ENCODE results near the gene CERS5. TPM values are rescaled to one million over a fixed set of nuclear protein-coding genes. Genes with fewer than 3 reads are reported as not detected.
A peak's percentile ranks its signal among the peaks of the same experiment; 100 is the strongest.

CERS5 gene
- total and polyA plus RNA-seq, 12 donors, result 19.4 to 110 (median 37.0) TPM

DNA sequence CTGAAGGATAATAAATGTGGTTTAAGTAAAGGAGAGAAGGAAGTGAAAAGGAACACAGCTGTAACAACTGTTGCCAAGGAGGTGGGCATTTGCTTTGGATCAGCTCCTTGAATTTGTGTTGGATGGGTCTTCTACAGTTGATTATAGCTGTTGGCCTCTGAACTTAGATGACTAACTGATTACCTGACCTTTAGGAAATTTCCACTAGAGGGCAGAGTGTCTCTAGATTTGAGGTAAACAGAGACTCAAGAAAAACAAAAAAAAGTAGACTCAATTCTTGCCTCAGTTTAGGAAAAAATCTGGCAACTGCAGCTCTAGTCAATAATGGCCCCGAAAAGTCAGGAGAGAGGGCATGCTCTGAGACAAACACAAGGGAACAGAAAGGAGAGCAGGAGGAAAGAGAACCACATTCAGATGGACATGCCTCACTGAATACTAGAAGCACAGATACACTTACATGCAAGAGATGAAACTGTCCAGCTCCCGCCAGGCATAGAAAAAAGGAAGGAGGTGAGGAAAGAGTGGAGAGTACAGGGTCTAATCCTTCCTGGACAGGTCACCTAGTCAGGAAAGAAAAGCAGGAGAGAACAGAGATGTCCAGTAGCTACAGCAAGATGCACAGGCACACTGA is 34.5 kb downstream of the CERS5 start:
- no peak for DNase-seq
- peaks cover 16 to 29% of the 10 kb centered on the region in 2 donors for H3K4me1 ChIP-seq (replicated peaks in 1 of 2)
- H3K4me3 ChIP-seq, result no peak overlapping the region
- H3K9me3 ChIP-seq (replicated peaks in 1 of 3), result no peaks in the 10 kb centered on the region
- intact Hi-C loops (cut with DNase I), result loop anchor here in 1 of 2 donors (5.0 kb wide), 1 partner anchor 40 kb away; no protein-coding TSS in a partner anchor
- H3K27ac ChIP-seq, result peak overlapping the region in 3 of 5 donors; percentile 22 to 64 (median 38)
- TF ChIP-seq POLR2A (IDR thresholded peaks at IDR 0.05), result no peak
- TF ChIP-seq, protein P1, sequence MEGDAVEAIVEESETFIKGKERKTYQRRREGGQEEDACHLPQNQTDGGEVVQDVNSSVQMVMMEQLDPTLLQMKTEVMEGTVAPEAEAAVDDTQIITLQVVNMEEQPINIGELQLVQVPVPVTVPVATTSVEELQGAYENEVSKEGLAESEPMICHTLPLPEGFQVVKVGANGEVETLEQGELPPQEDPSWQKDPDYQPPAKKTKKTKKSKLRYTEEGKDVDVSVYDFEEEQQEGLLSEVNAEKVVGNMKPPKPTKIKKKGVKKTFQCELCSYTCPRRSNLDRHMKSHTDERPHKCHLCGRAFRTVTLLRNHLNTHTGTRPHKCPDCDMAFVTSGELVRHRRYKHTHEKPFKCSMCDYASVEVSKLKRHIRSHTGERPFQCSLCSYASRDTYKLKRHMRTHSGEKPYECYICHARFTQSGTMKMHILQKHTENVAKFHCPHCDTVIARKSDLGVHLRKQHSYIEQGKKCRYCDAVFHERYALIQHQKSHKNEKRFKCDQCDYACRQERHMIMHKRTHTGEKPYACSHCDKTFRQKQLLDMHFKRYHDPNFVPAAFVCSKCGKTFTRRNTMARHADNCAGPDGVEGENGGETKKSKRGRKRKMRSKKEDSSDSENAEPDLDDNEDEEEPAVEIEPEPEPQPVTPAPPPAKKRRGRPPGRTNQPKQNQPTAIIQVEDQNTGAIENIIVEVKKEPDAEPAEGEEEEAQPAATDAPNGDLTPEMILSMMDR (IDR thresholded peaks at IDR 0.05), result peak in 4 of 6 experiments; percentile 45 to 71 (median 58)
- peaks cover 0 to 35% of the 10 kb centered on the region in 2 donors for H3K36me3 ChIP-seq (replicated peaks in 1 of 2)
- no peaks in the 10 kb centered on the region for H3K27me3 ChIP-seq
- WGBS, 4 donors, result 38 to 70% (median 55%) methylated on average over 2 of the region's 2 CpGs

DNA sequence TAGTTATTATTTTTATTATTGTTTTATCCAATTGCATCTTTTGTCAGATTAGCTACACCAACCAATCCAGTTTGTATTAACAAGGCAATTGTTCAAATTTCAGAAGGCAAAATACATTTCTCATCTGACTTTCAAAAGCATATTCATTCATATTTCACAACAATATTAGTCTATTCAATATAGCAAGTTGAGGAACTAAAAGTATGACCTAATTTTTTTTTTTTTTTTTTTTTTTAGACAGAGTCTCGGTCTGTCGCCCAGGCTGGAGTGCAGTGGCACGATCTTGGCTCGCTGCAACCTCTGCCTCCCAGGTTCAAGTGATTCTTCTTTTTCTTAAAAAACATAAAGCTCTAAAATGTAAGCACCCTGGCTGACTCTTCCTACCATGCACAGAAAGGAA is 37.9 kb downstream of the CERS5 start:
- H3K27me3 ChIP-seq, result no peaks in the 10 kb centered on the region
- TF ChIP-seq POLR2A (IDR thresholded peaks at IDR 0.05), result no peak
- TF ChIP-seq, protein P1 (IDR thresholded peaks at IDR 0.05), result no peak
- H3K27ac ChIP-seq, result peak overlapping the region in 1 of 5 donors; percentile 27
- H3K36me3 ChIP-seq (replicated peaks in 1 of 2), result peaks cover 0 to 30% of the 10 kb centered on the region in 2 donors
- intact Hi-C loops (cut with DNase I), result loop anchor here in 1 of 2 donors (5.0 kb wide), 1 partner anchor 48 kb away; no protein-coding TSS in a partner anchor
- DNase-seq, result no peak
- H3K4me1 ChIP-seq (replicated peaks in 1 of 2), result peaks cover 12 to 25% of the 10 kb centered on the region in 2 donors
- WGBS, 4 donors, result 24 to 45% (median 38%) methylated on average over 4 of the region's 4 CpGs
- no peak overlapping the region for H3K4me3 ChIP-seq
- no peaks in the 10 kb centered on the region for H3K9me3 ChIP-seq (replicated peaks in 1 of 3)

DNA sequence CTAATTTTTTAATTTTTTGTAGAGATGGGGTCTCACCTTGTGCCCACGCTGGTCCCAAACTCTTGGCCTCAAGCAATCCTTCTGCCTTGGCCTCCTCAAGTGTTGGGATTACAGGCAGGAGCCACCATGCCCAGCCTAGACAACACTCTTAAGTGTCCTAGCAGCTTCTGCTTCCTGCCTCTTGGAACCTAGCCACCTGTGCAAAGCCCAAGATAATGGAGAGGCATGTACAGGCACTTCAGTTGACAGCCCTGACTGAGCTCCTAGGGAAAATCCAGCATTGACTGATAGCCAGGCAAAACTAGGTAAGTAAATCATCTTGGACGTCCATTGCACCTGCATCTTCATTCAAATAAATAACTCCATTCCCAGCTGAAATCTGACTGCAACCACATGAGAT is 39.6 kb downstream of the CERS5 start:
- Histone ChIP-seq H3K4me3 (no peak overlapping the region), H3K27me3 (no peaks in the 10 kb centered on the region), H3K36me3 (replicated peaks in 1 of 2) (peaks cover 0 to 30% of the 10 kb centered on the region in 2 donors), H3K9me3 (replicated peaks in 1 of 3) (no peaks in the 10 kb centered on the region), H3K4me1 (replicated peaks in 1 of 2) (peaks cover 10 to 17% of the 10 kb centered on the region in 2 donors), H3K27ac (no peak overlapping the region)
- peak in 1 of 7 donors; percentile 14 for DNase-seq
- intact Hi-C loops (cut with DNase I), result loop anchor here in 1 of 2 donors (5.0 kb wide), 1 partner anchor 50 kb away; no protein-coding TSS in a partner anchor
- 78 to 83% (median 83%) methylated on average over 2 of the region's 2 CpGs for WGBS, 4 donors
- no peak for TF ChIP-seq POLR2A (IDR thresholded peaks at IDR 0.05)
- TF ChIP-seq, protein P1 (IDR thresholded peaks at IDR 0.05), result no peak

DNA sequence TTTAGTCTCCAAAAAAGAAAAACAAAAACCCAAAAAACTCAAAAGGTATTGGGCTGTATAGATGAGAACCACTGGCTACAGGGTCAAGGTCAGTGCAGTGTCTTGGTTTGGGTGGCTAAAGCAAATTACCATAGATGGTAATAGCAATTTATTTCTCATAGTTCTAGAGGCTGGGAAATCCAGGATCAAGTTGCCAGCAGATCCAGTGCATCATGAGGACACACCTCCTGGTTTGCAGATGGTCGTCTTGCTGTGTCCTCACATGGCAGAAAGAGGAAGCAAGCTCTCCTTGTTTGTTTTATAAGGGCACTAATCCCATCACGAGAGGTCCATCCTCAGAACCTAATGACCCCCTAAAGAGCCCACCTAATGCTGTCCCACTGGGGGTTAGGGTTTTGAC is 44.0 kb downstream of the CERS5 start:
- Histone ChIP-seq H3K36me3 (replicated peaks in 1 of 2) (peaks cover 0 to 31% of the 10 kb centered on the region in 2 donors), H3K4me3 (no peak overlapping the region), H3K4me1 (replicated peaks in 1 of 2) (peaks cover 5 to 6% of the 10 kb centered on the region in 2 donors), H3K27me3 (no peaks in the 10 kb centered on the region), H3K9me3 (replicated peaks in 1 of 3) (no peaks in the 10 kb centered on the region), H3K27ac (no peak overlapping the region)
- no peak for TF ChIP-seq POLR2A (IDR thresholded peaks at IDR 0.05)
- TF ChIP-seq, protein P1 (IDR thresholded peaks at IDR 0.05), result no peak
- intact Hi-C loops (cut with DNase I), result no loop called here
- peak in 2 of 7 donors; percentile 13 to 43 for DNase-seq
- 54 to 74% (median 69%) methylated on average over 2 of the region's 2 CpGs for WGBS, 4 donors
